Measurements from ENCODE around the gene CCT8. TPM values are rescaled to one million over a fixed set of nuclear protein-coding genes. Genes with fewer than 3 reads are reported as not detected.

CCT8 gene
- total RNA-seq, 2 experiments from 2014 or later, result 235 to 301 TPM

DNA sequence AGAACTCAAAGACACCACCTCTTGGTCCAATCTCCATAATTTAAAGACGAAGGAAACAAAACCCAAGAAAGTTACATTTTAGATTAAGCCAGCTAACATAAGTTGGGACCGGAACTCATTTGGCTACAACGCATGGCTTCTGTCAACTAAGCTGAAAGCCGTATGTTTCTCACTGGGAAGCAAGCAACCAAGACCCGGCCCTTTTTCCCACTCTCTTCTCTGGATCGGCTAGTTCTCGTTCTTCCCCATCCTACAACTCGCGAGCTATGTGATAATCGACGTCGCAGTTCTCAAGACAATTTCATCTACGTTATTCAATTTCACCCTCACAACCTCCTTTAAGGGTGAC is 601 bp downstream of the CCT8 start:
- Mint-ChIP-seq H3K4me3 (peak overlapping the region; percentile 99), H3K27me3 (no peaks in the 10 kb centered on the region), H3K27ac (peak overlapping the region; percentile 96), H3K9me3 (ENCODE audit: low read depth) (no peaks in the 10 kb centered on the region), H3K4me1 (peaks cover 51% of the 10 kb centered on the region), H3K36me3 (peaks cover 24% of the 10 kb centered on the region)
- CTCF ChIA-PET, result interaction anchor here (1.3 to 2.2 kb wide), 3 partner anchors 48 to 227 kb away, joined by 3 to 5 read pairs (median 4); no protein-coding TSS in a partner anchor
- no peak for ATAC-seq
- no peak for DNase-seq

DNA sequence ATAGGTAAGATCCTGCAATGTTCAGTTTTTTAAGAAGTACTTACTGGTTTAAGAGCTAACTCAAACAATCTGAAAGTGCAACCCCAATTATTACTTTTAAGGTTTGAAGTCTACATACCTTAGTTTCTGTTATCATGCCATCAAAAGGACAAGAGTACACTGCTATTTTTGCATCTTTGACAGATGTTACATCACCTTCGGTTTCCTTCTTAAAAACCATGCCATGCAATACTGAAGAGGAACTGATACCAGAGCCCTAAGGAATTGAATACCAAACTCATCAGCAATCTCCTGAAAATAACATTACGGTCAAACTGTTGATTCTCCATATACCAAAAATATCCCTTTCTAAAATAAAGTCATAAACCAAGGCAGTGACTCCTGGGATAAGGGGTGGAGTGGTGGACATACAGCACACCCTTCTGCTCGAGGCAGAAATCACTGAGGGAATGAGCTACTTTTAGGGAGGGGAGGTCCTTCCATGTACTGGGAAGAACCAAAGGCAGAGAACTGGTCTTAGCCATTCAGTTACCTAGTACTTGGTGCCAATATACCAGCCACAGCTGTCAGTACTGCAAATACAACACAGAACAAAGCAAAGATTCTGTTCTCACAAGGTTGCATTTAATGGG is 8.5 kb downstream of the CCT8 start:
- ATAC-seq (no peak), DNase-seq (no peak)
- Mint-ChIP-seq H3K27ac (no peak overlapping the region), H3K36me3 (peaks cover 68% of the 10 kb centered on the region), H3K4me3 (no peak overlapping the region), H3K27me3 (no peaks in the 10 kb centered on the region), H3K4me1 (peaks cover 13% of the 10 kb centered on the region), H3K9me3 (ENCODE audit: low read depth) (no peaks in the 10 kb centered on the region)
- CTCF ChIA-PET, result interaction anchor here (0.7 to 0.8 kb wide), 2 partner anchors 116 to 516 kb away, joined by 3 read pairs; no protein-coding TSS in a partner anchor

DNA sequence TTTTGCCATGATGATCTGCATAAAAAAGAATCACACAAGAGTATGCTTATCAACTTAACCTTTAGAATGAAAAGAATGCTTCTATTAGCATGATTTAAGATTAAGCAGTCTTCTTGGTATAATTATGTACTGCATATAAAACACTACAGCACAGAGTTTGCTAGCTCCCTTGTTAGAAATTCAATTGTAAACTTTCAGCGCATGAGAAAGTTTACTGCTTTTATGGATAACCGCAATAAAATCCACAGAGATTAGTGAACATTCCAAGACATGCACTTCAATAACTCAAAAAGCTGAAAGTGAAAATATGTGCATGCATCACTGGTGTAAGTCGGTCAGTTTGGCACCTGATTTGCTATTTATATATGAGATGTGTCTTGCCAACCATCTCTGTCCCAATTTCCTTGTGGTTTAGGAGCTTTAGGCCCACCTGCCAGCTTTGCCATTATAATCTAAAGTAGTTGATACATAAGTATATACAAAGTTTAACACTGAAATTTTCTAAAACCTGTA is 16.9 kb downstream of the CCT8 start:
- no peaks in the 10 kb centered on the region for H3K4me1 Mint-ChIP-seq
- no peaks in the 10 kb centered on the region for H3K27me3 Mint-ChIP-seq
- H3K27ac Mint-ChIP-seq, result peak overlapping the region; percentile 28
- DNase-seq, result no peak
- H3K36me3 Mint-ChIP-seq, result peaks cover 44% of the 10 kb centered on the region
- no peak overlapping the region for H3K4me3 Mint-ChIP-seq
- CTCF ChIA-PET, result interaction anchor here (0.6 kb wide), 1 partner anchor 32 kb away, joined by 3 read pairs; the partner anchor contains the start of gene USP16
- no peaks in the 10 kb centered on the region for H3K9me3 Mint-ChIP-seq (ENCODE audit: low read depth)
- no peak for ATAC-seq

DNA sequence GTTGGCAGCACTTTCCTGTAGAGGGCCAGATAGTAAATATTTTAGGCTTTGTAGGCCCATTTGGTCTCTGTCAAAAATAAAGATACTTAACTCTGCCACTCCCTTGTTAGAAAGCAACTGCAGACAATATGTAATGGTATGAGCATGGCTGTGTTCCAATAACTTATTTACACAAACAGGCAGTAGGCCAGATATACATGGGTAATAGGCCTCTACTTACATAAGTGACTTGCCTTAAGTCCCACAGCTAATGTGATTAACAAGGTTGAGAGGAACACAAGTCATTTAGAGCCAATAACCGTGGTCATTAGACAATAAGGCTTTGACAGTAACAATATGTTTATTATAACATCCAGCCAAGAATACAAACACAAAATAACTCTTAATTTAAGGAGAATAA is 17.4 kb downstream of the CCT8 start:
- DNase-seq (no peak), ATAC-seq (no peak)
- no peaks in the 10 kb centered on the region for H3K4me1 Mint-ChIP-seq
- H3K27ac Mint-ChIP-seq, result no peak overlapping the region
- CTCF ChIA-PET, result no interaction called here
- no peaks in the 10 kb centered on the region for H3K9me3 Mint-ChIP-seq (ENCODE audit: low read depth)
- no peaks in the 10 kb centered on the region for H3K27me3 Mint-ChIP-seq
- H3K4me3 Mint-ChIP-seq, result no peak overlapping the region
- peaks cover 38% of the 10 kb centered on the region for H3K36me3 Mint-ChIP-seq

DNA sequence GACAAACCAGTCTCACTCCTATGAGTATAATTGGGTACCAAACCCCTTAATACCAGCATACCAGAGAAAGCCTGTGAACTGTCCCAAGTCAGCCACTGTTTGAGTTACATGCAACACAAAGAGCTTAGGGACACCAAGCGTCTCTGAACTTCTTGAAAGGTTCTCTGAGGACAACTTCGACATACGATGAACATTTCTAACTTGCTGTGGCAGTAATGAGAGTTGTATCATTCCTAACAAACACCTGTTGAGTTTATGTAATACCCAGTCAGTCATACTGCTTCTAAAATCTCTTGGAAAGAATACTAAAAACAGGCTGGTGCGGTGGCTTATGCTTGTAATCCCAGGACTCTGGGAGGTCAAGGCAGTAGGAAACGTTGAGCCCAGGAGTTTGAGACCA is 18.4 kb downstream of the CCT8 start:
- Mint-ChIP-seq H3K9me3 (ENCODE audit: low read depth) (no peaks in the 10 kb centered on the region), H3K36me3 (peaks cover 33% of the 10 kb centered on the region), H3K27me3 (no peaks in the 10 kb centered on the region), H3K4me1 (no peaks in the 10 kb centered on the region), H3K27ac (no peak overlapping the region), H3K4me3 (no peak overlapping the region)
- DNase-seq (no peak), ATAC-seq (no peak)
- CTCF ChIA-PET, result no interaction called here

DNA sequence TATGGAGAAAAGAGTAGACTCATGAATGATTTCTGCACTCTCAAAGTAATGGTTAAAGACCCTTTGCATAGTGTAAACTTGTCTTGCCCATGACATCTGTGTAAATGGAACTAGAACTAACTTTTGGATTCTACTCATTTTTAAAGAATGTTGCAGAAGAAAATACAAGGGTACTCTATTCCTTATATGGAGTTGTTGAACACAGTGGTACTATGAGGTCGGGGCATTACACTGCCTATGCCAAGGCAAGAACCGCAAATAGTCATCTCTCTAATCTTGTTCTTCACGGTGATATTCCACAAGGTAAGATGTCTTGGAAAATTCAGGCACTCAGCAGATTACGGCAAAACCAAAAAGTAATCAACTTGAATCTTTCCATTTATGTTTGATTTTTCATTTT is 19.8 kb downstream of the CCT8 start:
- ATAC-seq, result no peak
- Mint-ChIP-seq H3K9me3 (ENCODE audit: low read depth) (no peaks in the 10 kb centered on the region), H3K36me3 (peaks cover 37% of the 10 kb centered on the region), H3K27ac (no peak overlapping the region), H3K27me3 (no peaks in the 10 kb centered on the region), H3K4me3 (no peak overlapping the region), H3K4me1 (no peaks in the 10 kb centered on the region)
- no peak for DNase-seq
- CTCF ChIA-PET, result no interaction called here

DNA sequence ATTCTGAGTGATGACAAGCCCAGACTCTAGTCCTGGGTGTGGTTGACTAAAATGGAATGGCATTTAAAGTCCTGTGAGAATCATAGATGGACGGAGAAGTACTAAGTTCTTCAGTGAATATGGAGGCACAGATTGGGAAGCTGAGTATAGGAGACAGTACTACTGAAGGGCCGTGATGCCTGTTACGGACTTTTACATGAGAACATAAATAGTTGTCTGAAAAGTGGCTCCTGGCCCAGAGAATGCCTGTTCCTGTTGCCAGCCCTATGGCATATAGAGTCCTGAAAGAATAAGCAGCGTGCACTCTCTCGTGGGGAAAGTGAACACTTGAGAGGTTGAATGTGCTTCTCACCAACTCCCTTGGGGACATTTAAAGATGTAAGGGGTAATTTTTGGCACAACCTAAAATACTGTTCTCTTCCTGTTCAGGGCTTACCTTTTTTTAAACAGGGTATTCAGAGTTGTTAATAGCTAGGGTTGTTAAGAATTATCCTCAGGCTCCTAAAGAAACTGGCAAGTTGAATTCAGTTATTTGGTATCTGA is 20.4 kb downstream of the CCT8 start:
- Mint-ChIP-seq H3K9me3 (ENCODE audit: low read depth) (no peaks in the 10 kb centered on the region), H3K27me3 (no peaks in the 10 kb centered on the region), H3K4me1 (no peaks in the 10 kb centered on the region), H3K4me3 (no peak overlapping the region), H3K36me3 (peaks cover 37% of the 10 kb centered on the region), H3K27ac (no peak overlapping the region)
- ATAC-seq, result no peak
- no peak for DNase-seq
- CTCF ChIA-PET, result no interaction called here

DNA sequence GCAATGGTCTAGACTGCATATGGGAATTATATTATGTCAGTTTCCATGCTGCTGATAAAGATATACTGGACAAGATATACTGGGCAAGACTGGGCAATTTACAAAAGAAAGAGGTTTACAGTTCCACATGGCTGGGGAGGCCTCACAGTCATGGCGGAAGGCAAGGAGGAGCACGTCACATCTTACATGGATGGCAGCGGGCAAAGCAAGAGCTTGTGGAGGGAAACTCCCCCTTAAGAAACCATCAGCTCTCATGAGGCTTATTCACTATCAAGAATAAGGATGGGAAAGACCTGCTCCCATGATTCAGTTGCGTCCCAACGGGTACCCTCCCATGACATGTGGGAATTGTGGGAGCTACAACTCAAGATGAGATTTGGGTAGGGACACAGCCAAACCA is 21.2 kb downstream of the CCT8 start:
- Mint-ChIP-seq H3K27ac (no peak overlapping the region), H3K4me3 (no peak overlapping the region), H3K36me3 (peaks cover 38% of the 10 kb centered on the region), H3K27me3 (no peaks in the 10 kb centered on the region), H3K4me1 (no peaks in the 10 kb centered on the region), H3K9me3 (ENCODE audit: low read depth) (no peaks in the 10 kb centered on the region)
- CTCF ChIA-PET, result no interaction called here
- no peak for ATAC-seq
- DNase-seq, result no peak

DNA sequence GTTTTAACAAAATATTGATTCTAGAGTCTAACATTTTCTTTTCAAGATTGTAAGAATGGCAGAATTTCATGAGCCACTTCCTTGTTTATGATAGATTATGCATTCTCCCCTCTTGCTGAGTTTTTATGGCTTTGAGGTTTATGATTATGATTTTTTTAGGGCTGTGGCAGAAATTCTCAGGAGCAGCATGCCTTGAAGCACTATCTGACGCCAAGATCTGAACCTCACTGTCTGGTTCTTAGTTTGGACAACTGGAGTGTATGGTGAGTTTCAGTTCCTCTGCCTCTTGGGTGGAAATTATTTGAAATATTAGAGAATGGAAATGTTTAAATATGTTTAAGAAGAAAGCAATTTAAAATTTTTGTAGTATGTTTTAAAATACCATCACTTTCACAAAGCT is 38.8 kb downstream of the CCT8 start:
- no peaks in the 10 kb centered on the region for H3K27me3 Mint-ChIP-seq
- no peak for DNase-seq
- H3K36me3 Mint-ChIP-seq, result peaks cover 48% of the 10 kb centered on the region
- ATAC-seq, result no peak
- no peaks in the 10 kb centered on the region for H3K9me3 Mint-ChIP-seq (ENCODE audit: low read depth)
- H3K4me1 Mint-ChIP-seq, result peaks cover 19% of the 10 kb centered on the region
- CTCF ChIA-PET, result no interaction called here
- no peak overlapping the region for H3K4me3 Mint-ChIP-seq
- no peak overlapping the region for H3K27ac Mint-ChIP-seq

DNA sequence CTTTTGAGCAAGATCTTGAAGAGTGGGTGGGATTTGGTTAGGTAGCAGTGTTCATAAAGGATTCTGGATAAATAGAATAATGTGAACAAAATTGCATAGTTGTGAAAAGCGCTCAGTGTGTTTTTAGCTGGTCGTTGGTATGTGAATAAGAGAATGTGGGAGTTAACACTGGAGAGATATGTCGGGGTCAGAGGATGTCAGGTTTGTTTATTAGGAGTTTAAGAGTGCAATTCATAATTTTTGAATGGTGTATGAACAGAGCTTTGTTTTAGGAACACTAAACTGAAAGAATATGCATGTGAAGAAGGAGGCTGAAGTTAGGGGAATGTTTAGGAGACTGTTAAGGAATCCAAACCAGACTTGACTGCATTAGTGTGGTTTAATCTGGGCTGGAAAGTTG is 39.6 kb downstream of the CCT8 start:
- H3K27me3 Mint-ChIP-seq, result no peaks in the 10 kb centered on the region
- CTCF ChIA-PET, result no interaction called here
- peaks cover 50% of the 10 kb centered on the region for H3K36me3 Mint-ChIP-seq
- DNase-seq, result no peak
- no peak overlapping the region for H3K4me3 Mint-ChIP-seq
- H3K27ac Mint-ChIP-seq, result no peak overlapping the region
- peaks cover 24% of the 10 kb centered on the region for H3K4me1 Mint-ChIP-seq
- H3K9me3 Mint-ChIP-seq (ENCODE audit: low read depth), result no peaks in the 10 kb centered on the region
- ATAC-seq, result no peak

DNA sequence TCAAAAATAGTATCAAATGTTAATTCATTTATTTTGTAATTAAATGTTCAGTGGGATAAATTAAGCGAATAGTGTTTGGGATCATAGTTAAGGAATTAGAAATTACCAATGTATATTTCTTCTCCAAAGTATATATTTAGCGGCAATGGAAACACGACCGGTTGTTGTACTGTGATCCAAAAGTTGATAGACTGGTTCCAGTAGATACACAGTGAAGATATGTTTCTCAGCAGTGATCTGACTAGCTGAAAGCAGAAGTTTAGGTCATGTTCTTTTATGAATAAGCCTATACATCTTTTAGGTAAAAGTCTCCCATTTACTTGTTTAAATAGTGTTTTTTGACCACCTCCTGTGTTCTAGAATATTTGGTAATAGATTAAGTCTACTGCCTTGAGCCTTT is 40.1 kb downstream of the CCT8 start:
- CTCF ChIA-PET, result no interaction called here
- Mint-ChIP-seq H3K36me3 (peaks cover 52% of the 10 kb centered on the region), H3K27me3 (no peaks in the 10 kb centered on the region), H3K4me1 (peaks cover 27% of the 10 kb centered on the region), H3K9me3 (ENCODE audit: low read depth) (no peaks in the 10 kb centered on the region), H3K4me3 (no peak overlapping the region), H3K27ac (no peak overlapping the region)
- ATAC-seq, result no peak
- DNase-seq, result no peak

DNA sequence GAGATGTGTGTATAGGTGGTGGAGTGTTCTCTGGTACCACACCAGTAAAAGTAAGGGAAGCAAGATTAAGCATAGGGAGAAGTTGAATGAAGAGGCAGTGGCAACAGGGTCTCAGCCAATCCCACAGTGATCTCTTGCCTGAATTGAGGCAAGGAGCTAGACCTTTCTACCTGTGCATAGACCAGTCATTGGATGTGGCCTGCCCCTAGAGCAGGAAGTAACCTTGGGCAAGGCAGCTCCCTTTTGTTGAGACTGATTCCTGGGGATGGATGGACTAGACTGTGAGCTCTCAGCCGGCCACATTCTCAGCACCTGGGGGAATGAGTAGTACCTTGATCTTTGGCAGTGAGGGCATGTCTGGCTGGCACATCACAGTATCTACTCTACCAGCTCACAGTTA is 42.5 kb downstream of the CCT8 start:
- CTCF ChIA-PET, result no interaction called here
- Mint-ChIP-seq H3K36me3 (peaks cover 45% of the 10 kb centered on the region), H3K9me3 (ENCODE audit: low read depth) (no peaks in the 10 kb centered on the region), H3K27me3 (no peaks in the 10 kb centered on the region), H3K4me1 (peaks cover 38% of the 10 kb centered on the region), H3K4me3 (no peak overlapping the region), H3K27ac (peak overlapping the region; percentile 7)
- DNase-seq (no peak), ATAC-seq (no peak)

DNA sequence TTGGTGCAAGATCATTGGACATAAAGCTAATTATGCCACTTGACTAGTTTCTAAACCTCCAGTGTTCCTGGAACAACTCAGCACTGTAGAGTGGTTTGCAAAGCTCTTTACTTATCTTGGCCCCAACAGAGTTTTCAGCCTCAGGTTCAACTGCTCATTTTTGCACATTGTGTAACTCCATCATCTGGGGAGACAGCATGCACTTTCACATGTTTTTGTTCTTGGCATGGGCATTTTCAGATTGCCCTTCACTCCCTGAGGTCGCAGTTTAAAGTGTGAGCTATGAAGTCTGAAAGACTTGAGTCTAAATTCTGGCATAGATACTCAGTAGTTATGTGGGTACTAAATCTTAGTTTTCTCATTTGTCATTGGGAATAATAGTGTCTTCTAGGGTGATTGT is 43.9 kb downstream of the CCT8 start:
- H3K4me1 Mint-ChIP-seq, result peaks cover 46% of the 10 kb centered on the region
- no peak overlapping the region for H3K4me3 Mint-ChIP-seq
- ATAC-seq, result no peak
- no peak for DNase-seq
- CTCF ChIA-PET, result interaction anchor here (1.2 kb wide), 1 partner anchor 11 kb away, joined by 3 read pairs; no protein-coding TSS in a partner anchor
- no peaks in the 10 kb centered on the region for H3K27me3 Mint-ChIP-seq
- peaks cover 40% of the 10 kb centered on the region for H3K36me3 Mint-ChIP-seq
- H3K27ac Mint-ChIP-seq, result no peak overlapping the region
- H3K9me3 Mint-ChIP-seq (ENCODE audit: low read depth), result no peaks in the 10 kb centered on the region

DNA sequence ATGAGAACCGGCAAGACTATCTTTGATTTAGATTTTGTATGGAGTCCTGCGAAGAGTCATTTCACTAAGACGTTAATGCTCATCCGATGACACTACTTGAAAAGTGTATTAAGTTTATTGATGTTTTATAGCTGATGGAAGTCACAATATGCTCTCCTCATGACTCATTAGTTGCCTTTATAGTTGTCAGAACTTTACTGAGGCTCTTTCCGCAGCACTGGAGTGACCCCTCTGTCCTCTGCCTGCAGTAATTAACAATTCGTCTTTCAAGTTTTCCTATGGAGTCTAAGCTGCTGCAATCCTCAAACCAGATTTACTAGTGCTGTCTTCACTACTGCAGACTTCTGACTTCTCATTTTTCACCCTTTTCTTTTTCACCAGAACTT is 48.1 kb downstream of the CCT8 start:
- H3K4me3 Mint-ChIP-seq, result peak overlapping the region; percentile 96
- H3K9me3 Mint-ChIP-seq (ENCODE audit: low read depth), result no peaks in the 10 kb centered on the region
- peaks cover 61% of the 10 kb centered on the region for H3K4me1 Mint-ChIP-seq
- CTCF ChIA-PET, result interaction anchor here (1.2 to 3.2 kb wide), 6 partner anchors 23 to 52 kb away, joined by 3 to 14 read pairs (median 6); partner anchors contain the start of gene LTN1
- ATAC-seq (no peak), DNase-seq (no peak)
- H3K27me3 Mint-ChIP-seq, result no peaks in the 10 kb centered on the region
- H3K27ac Mint-ChIP-seq, result peak overlapping the region; percentile 97
- peaks cover 16% of the 10 kb centered on the region for H3K36me3 Mint-ChIP-seq

All from activated CD8-positive, alpha-beta memory T cell treated with anti-CD3 and anti-CD28 coated beads, Interleukin-2, amount 10 ng/mL, durations not matched to agents 7 days and 5 days (primary cell).